Right hindlimb (tissue), 1 donor: ENCODE measurements around the gene NRCAM.

Experiments
- DNase-seq: peaks from one replicate; pipeline ENCODE4 v3.0.0-alpha.2; 2018

NRCAM gene

DNA sequence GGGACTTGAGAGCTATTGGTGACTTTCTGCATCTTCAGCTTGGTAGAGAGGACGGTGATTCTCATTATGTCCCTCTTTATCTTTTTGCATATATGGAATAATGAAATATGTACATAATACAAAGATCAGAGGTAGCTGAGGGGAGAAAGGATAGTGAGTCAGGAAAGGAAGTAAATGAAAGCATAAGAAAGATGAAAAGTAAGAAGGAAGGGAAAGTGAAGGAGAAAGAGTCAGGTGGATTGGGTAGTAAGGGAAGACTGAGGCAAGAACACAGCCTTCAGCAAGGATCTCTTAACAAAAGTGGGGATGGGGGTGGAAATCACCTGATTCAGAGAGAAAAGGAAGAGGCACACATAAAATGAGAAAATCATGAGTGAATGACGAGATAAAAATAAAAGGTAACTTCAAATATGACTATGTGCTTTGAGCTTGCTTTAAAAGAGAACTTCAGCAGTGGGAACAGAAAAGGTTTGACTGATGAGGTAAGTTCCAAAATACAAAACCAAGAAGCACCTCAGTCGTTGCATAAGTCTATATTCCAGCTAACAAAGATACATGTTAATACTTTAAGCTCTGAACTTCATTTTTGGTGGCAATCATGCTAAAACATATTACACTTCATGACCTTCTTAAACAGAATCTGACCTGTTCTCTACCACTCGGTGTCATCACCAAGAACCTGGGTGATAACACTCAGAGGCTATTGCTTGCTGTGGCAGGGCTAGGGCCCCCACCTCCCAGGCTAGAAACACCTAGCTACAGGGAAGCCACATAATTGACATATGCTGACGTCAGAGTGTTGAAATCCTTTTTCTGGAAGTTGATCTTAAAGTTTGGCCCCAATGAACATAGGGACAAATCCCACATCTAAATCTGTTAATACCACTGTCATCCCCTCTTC, 32.9 kb downstream of the NRCAM start:
- DNase-seq: no peak

DNA sequence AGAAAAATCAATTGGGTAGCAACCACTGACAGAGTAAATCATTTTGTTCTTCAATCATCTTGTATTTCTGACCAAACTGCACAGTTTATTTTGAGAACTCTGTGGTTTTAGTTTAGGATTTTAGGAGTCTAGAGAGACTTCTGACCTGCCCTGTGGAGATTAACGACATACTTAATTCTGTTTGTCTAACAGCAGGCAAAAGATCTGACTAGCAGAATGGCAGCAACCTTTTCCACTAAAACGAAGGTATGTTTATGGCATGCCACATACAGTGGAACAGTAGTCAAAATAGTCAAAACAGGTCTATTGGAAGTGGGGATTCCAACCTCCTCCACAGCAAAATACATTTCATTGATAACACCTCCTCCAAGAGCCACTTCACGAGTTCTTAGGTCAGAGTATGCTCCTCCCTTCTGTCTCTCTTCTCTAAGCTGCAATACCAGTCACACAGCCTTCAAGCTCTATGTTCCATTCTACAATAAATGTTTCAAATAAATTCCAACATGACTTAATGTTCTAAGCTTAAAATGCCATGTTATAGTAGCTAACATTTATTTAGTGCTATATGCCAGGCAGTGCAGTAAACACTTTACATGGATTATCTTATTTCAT, 34.4 kb downstream of the NRCAM start:
- DNase-seq: no peak

DNA sequence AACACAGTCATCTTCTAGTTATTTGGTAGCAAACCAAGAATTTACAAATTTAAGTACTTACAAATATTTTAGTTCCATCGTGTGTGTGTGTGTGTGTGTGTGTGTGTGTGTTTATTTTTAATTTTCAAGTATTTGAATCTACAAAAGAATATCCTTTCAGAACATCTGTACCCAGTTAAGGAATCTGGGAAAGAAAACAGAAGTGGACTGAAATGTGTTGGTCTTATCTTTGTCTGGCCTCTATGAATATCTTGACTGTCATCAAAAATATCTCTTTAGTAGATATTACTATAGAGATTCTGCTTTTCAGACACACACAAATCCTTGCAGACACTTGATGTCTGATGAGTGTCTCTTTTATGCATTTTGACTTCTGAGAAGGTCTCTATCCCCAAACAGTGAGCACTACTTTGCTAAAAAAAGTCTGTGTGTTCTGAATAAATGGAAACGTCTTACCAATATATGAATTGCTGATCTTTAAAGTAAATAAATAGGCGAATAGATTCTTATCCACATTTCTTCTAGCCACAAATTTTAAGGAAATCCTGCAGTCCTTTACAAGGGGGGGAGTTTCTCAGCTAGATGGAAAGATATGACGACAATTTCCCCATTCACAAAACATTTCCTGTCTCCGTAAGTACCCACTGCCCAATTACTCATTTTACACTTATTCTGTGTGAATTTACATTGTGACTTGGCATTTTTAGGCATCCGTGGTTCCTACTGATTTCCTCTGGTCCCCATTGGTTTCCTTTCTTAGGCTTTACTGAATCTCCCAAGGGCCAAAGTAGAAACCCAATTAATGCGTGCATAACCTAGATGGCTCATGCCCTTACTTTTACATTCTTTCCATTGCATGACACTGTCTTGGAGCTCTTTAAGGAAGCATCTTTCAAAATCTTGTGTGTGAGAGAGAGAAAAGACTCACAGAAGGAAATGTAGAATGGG, 36.0 kb downstream of the NRCAM start:
- no peak for DNase-seq

DNA sequence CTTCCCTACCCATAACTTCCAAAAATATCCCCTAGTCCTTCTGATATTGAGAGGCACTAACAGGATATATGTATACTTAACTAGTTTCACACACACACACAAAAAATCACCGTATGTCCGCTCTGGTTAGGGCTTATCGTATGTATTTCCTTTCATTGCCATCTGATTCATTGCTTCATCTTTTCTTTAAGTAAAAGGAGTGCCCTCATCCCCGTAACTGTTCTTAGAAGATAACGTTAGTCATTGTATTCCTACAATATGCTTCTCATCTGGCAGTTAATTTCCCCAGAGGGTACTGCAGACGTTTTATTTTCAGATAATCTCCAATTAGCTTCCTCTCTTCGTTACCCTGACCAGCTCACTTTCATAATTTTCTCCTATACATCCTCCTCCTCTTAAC, 37.3 kb downstream of the NRCAM start:
- no peak for DNase-seq

DNA sequence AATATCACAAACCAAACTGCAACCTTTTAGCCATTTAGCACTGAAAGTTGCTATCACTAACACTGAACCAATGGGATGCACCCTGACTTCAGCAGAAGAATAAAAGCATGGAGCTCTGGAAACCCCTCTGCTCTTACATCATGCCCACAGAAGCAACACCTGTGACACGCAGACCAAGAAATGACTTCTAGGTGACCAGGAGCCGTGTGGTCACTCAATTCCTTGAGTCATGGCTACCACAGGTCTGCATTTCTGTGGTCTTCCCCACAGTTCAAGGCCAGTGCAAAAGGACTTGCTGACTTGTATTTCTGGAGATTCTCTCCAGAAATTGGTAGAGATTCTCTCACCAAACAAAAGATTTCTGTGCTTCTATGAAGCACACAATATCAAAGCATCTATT, 38.3 kb downstream of the NRCAM start:
- no peak for DNase-seq

DNA sequence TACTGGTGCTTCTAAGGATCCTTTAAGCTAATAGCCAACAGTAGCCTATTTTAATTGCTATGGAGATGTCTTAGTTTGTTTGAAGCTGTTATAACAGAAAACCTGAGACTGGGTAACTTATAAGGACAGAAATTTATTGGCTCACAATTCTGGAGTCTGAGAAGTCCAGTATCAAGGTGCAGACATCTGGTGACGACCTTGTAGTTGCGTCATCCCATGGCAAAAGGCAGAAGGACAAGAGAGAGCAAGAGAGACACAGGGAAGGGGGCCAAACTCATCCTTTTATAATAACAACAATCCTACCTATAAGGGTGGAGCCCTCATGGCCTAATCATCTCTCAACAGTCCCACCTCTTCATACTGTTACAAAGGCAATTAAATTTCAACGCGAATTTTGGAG, 39.1 kb downstream of the NRCAM start:
- DNase-seq: no peak

DNA sequence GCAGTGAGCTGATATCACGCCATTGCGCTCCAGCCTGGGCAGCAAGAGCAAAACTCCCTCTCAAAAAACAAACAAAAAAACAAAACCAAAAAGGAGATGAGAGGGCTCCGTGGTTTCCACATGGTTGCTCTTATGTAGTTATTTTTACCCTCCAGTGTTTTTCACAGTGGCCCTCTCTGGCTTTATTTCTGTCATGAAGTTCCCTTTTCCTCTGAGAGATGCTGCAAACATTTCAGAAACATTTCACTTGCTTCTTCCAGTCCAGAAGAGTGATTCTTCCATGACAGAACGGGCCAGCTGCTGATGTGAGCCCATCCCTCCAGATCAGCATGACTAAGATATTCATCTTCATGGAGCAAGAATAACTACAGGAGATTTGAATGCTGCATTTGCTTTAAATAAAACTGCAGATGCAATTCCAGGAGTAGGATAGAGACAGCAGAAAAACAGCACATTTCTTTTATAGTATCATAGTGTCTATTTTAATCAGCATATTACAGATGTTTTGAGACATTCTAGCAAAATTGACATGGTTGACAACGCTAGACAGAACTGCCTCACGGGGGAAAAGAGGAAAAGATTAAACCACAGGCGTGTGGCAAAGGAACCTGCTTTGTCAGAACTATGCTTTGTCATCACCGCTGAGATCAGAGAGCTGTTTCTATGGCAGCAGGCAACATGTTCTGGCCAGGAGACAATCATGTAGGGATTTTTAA, 40.3 kb downstream of the NRCAM start:
- DNase-seq: no peak

DNA sequence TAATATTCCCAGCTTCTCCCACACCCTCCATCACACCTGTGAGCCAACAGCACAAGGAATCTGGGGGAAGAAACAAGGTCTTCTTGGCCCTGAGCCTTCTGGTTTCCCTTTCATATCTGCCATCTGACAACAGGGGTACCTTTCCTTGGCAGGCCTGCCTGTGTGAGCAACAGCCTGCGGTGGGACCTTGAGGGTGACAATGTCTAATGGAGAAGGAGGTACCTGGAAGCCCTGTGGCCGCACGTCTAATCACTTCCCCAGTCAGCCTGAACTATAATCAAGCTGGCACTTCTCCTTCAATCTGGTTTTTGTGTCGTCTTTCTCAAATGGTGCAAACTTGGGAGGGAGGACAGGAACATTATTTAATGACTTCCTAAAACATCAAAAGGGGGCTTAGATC, 41.2 kb downstream of the NRCAM start:
- DNase-seq: no peak

DNA sequence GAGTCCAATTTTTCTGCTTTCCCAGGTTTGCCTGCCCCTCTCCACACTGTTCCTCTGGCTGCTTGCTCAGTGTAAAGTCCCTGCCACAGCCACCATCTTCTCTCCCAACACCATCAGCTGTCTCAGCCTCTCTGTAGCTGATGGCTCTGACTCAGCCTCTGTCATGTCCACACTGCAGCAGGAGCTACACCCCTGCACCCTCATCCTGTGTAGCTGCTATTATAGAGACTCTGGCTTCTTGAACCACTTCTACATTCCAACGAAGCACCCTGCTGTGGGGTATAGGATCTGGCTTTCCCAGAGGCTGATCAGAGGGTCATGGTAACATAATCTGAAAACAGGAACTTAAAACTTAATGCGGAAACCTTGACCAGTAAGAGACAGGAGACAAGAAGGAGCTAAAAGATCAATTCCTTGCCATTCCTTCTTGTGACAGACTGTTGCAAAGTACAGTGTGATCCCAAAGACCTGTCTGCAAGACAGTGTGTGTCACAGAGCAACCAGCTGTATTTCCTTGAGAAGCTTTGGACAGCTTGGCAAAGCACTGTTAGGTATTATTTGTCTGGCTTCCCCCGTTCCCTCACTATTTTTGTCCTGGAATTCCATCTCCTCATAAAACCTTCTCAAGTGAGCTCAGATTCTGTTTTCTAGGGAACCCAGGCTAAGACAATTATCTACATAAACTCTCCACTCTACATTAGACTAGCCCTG, 42.3 kb downstream of the NRCAM start:
- no peak for DNase-seq

DNA sequence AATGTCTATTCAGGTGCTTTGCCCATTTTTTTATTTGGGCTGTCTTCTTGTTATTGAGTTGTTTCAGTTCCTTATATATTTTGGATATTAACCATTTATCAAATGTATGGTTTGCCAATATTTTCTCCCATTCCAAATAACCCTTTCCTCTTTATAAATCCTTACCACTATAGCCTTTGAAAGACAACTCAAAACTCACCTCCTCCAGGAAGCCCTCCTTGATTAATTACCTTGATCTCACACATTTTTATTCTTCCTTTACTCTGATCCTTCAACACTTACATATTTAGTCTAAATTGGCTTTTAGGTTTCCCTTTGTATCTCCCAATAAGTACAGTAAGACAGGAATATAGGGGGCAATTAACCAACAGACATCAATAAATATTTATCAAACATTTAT, 42.9 kb downstream of the NRCAM start:
- DNase-seq: no peak

DNA sequence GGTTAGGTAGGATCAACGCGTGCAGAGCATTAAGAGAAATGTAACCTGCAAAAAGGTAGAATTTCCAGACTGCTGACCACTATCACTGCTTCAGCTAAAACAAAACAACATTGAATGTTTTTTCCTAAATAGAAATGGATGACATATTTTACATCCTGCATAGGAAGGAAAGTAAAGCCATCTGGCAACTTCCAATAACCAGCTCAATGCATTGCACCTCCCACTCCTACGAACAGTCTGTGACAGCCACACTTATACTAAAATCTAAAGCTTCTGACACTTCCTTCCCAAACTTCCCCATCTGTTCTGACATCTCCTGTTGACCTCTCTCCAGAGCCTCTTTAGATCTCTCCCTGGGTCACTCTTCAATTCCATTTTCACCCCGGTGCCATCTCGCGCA, 47.1 kb downstream of the NRCAM start:
- no peak for DNase-seq

DNA sequence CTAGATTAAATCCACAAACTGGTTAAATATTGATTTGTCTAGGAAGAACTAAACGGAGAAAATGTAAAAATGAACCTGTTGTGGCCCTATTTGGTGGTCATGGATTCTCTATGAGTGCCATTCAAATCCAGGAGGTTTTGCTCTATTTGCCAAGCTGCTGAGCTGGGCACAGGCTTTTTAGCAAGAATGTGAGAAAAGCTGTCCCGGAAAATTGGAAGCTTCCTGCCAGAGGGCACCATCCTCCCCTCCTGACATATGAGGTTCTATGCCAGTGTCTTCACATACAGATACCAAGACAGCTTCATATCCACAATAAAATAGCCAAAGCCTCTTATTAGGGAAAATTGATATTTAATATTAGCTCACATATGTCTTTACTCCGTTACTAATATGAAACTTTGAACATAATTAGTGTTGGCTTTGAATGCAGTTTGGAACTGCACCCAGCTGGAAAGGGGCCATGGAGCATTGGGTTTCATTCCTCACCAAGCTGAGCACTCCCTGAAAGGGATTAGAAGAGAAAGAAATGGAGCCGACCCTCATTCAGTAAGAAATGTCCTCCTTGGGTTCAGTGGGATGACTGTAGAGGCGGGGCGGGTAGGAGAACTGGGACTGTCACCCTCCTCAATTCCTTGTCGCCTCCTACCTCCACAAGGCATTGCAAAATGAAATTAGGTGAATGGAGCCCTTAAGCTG, 47.8 kb downstream of the NRCAM start:
- peak; percentile 48 for DNase-seq

DNA sequence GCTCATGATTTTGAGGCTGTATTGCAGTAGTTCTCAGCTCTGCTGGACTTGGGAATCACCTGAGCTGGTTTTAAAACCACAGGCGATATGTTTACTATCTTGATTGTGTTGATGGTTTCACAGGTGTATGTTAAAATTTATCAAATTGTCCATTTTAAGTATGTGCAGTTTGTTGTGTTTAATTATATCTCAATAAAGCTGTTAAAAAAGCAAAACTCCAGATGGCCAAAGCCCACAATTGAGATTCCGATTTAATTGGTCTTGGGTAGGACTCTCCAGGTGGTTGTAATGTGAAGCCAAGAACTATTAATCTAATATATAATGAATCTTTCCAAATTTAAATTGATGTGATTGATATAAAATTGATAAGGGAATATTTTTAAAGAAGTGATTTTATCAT, 48.6 kb downstream of the NRCAM start:
- no peak for DNase-seq

DNA sequence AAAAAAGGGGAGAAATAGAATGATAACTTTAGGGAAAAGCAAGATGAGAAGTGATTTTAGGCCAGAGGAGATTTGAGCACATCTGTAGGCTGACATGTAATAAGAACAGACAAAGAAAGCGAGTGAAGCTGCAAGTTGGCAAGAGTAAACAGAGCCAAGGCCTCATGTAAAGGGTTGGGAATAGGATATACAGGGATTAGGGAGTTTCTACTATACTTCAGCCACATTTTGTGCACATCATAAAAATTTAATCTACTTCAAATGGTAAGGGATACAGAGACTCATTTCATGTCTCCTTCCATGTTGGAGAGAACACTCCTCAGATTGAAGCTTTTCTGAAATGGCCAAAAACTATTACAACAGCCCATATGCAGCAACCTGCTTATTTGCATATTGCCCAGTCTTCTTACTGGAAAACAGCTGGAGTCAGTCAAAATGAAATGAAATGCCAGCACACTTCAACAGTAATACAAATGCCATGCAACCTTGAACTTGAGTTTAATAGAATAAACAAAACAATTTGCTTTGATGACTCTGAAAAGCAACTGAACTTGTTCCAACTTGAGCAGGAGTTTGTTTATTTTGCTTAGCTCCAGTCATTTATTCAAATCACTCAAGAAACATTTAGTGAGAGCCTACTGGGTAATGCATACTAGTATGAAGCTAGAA, 49.9 kb downstream of the NRCAM start:
- no peak for DNase-seq

DNA sequence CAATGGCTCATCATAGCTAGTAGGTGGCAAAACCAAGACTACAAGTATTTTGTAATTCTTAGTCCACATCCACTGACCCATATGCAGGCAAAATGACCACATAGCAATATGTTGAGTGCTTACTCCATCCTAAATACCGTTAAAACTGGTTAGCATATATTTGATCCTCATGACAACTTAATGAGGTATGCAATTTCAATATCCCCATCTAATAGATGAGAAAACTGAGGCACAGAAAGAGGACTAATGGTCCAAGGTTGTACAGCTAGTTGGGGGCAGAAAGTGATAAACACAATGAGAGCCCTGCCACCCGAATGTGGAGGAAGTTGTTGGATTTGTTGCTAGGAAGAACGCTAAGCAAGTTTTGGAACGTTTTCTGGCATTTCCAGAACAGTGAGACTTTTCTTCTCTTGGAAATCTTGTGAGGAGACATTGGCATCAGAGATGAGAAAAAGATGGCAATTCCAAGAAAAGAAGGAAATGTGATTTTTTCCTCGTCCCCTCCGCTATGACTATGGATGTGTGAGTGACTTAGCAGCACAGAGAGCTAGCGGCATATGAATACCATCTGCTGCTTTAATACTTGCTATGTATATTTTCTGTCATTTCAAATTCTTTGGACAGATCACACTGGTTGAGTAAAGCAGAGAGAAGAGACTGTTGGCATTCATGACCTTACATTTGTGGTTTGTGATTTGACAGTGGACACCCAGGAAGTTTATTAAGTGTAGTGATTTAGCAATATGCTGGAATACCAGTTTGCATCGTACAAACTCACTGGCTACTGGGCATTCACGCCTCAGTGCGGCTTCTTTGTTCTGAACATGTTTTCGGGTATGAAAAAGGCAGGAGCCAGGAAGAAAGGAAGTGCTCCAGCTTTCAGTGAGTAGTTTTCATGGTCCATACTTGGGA, 51.5 kb downstream of the NRCAM start:
- no peak for DNase-seq

DNA sequence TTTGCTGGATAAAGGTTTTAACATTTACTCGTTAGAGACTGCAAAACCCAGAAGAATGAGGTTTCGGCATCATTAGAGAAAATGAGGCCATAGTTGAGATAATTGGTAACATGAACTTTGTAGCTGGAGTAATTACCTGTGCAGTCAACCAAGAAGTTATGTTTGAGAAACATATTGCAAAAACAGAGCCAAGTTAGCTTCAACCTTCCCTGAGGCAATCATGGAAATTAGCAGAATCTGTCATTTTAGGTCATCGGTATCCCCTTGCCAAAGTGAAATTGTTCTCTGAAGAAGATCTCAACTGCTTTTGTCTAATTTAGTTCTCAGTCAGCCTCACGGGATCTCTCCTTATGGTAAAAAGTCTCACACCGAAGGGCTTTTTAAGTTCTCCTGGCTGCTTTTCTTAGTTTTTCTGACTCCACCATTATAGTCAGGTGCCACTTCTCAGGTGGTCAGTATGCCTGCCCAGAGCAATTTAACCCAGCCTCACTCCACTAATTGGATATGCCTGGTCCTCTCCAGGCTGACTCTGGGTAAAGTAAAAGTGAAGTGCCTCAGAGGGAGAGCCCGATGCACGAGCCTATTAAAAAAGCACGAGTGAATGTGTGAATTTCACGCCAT, 52.5 kb downstream of the NRCAM start:
- no peak for DNase-seq

DNA sequence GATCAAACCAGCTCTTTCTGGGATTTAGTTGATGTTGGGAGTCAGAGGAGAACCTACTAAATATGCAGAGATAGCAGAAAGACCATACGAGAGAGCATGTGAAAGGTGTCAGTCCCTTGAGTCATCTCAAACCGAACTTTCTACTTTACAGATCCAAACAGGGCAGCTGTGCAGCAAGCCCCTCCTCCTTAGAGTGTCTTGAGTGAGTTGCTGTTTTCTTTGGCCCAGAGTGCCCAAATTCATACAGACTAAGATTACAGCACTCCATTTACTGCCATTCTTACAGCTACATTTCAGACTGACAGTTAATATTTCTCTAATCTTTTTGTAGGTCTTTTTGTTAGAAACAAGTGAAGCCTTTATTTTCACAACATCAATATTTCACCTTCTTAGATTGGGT, 53.4 kb downstream of the NRCAM start:
- no peak for DNase-seq

DNA sequence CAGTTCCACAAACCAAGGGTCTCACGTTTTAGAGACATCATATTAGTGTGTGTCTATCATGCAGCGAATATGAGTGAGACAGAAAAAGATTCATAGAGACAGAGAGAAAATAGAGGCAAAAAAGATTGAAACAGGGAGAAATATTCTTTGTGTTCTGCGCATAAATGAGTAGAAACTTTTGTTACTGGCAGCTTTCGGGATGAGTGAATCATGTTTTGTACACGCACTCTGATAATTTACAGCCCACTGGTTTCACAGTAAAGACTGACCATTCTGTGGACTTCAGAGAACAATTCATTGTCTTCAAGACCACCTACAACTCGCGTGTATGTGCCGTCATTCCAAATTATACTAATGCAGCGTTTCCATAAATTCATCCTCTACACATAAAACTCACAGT, 60.2 kb downstream of the NRCAM start:
- DNase-seq: no peak

DNA sequence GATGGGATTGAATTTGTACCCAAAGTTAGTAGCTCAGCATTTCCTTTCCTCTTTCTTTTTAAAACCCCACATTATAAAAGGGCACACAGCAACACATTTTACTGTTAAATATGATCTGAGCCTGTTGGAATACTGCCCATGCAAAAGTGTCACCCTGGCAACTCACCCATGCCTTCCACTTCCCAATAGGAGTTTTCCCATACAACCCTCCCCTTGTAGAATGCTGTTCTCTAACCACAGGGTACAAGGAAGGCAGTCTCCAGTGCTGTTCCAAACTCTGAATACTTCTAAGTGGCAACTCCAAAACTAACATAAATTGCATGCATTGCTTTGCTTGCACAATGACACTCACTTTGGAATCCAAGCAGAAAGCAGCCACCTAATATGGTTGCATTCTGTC, 60.8 kb downstream of the NRCAM start:
- DNase-seq: no peak
